GM12878 (cell line): ENCODE measurements around the gene SMOC1. TPM values are rescaled to one million over a fixed set of nuclear protein-coding genes. Genes with fewer than 3 reads are reported as not detected.
A peak's percentile ranks its signal among the peaks of the same experiment; 100 is the strongest.

Source experiments
- ATAC-seq: fragments of 200-7000 bp; cut with Tn5 transposase; 3 replicates; pipeline ENCODE4 v1.9.1; 2020; ENCODE audit warnings: mild to moderate bottlenecking, moderate library complexity
- BruUV-seq: library from RNA; stranded (reverse); fragments of 400-500 nt; replicated peaks from 2 replicates; lab custom pipeline; 2021; lab: Mats Ljungman, UMichigan
- CTCF ChIA-PET: fragments of 300-600 bp; sonication (Branson Sonifier 250); formaldehyde crosslinking; extraction: SDS; loops from one replicate; lab custom pipeline; 2021; ENCODE audit warnings: inconsistent platforms; lab: Yijun Ruan, JAX
- POLR2A ChIA-PET: fragments of 350-600 bp; formaldehyde crosslinking; extraction: SDS; loops from one replicate; lab custom pipeline; 2021; ENCODE audit warnings: inconsistent platforms; lab: Charles Lee
- RAD21 ChIA-PET: fragments of 300-600 bp; sonication (Branson Sonifier 250); formaldehyde crosslinking; loops from one replicate; lab custom pipeline; 2023; ENCODE audit warnings: antibody characterized with exemption; ENCODE audit not compliant: unreplicated experiment; lab: Charles Lee
- SMC1A ChIA-PET: fragments of 300-600 bp; sonication (Branson Sonifier 250); formaldehyde crosslinking; loops from one replicate; lab custom pipeline; 2023; ENCODE audit not compliant: unreplicated experiment, uncharacterized antibody; lab: Charles Lee
- DNase-seq: peaks from one replicate; pipeline ENCODE4 v3.0.0-alpha.2; 2011; ENCODE audit warnings: low read depth, low spot score
- FAIRE-seq: peaks from 3 replicates; lab custom pipeline; 2011; peaks lifted over from hg19 to GRCh38; lab: Jason Lieb, UNC
- H2AFZ ChIP-seq: 2 replicates; pipeline ENCODE4 v1.6.0; 2011; ENCODE audit warnings: low read depth, low read length, control low read depth; ENCODE audit not compliant: control insufficient read depth
- H3K27ac ChIP-seq: 2 replicates; pipeline ENCODE4 v1.5.1; 2011; ENCODE audit warnings: control low read depth; ENCODE audit not compliant: control insufficient read depth, insufficient read depth
- H3K27me3 ChIP-seq, 2 experiments: replicated peaks in 1 of 2; 2 replicates each; pipeline versions ENCODE4 v1.6.0 to v1.6.1; 2011; ENCODE audit warnings: low read length in 1 of 2; ENCODE audit not compliant: control insufficient read depth in 2 of 2, insufficient read depth in 2 of 2
- H3K36me3 ChIP-seq, 2 experiments: 2 replicates each; pipeline ENCODE4 v1.5.1; 2011; ENCODE audit warnings: low read length in 1 of 2; ENCODE audit not compliant: control insufficient read depth in 2 of 2, insufficient read depth in 2 of 2
- H3K4me1 ChIP-seq: 2 replicates; pipeline ENCODE4 v1.6.1; 2011; ENCODE audit warnings: mild to moderate bottlenecking, low read length, moderate library complexity, mixed read lengths; ENCODE audit not compliant: control insufficient read depth, insufficient read depth
- H3K4me2 ChIP-seq: 2 replicates; pipeline ENCODE4 v1.6.0; 2011; ENCODE audit warnings: control low read depth; ENCODE audit not compliant: control insufficient read depth, insufficient read depth
- H3K4me3 ChIP-seq: fragments of 200-600 bp; sonication (generic); 2 replicates; pipeline ENCODE4 v1.5.1; 2016
- H3K79me2 ChIP-seq: 2 replicates; pipeline ENCODE4 v1.6.0; 2011; ENCODE audit warnings: low read length; ENCODE audit not compliant: control insufficient read depth, insufficient read depth
- H3K9ac ChIP-seq: 2 replicates; pipeline ENCODE4 v1.8.0; 2011; ENCODE audit warnings: low read length, control low read depth, mixed read lengths; ENCODE audit not compliant: control insufficient read depth, insufficient read depth
- H3K9me3 ChIP-seq: replicated peaks from 3 replicates; pipeline ENCODE4 v1.5.1; 2011; ENCODE audit warnings: mild to moderate bottlenecking, low read length; ENCODE audit not compliant: control insufficient read depth, insufficient read depth
- H4K20me1 ChIP-seq: 2 replicates; pipeline ENCODE4 v1.6.0; 2011; ENCODE audit not compliant: control insufficient read depth, insufficient read depth
- CTCF ChIP-seq, 3 experiments: IDR thresholded peaks in 2 of 3; conservative IDR thresholded peaks in 1 of 3; 2 replicates each; pipeline ENCODE4 v1.5.1; 2011; ENCODE audit warnings: low read depth in 3 of 3, low read length in 3 of 3, mild to moderate bottlenecking in 3 of 3, control low read depth in 2 of 3, moderate library complexity in 2 of 3, inconsistent platforms in 1 of 3, mixed read lengths in 1 of 3; ENCODE audit not compliant: control insufficient read depth in 2 of 3, insufficient read depth in 1 of 3; ENCODE audit errors: extremely low read depth in 1 of 3
- ETV6 ChIP-seq, 2 experiments: fragments of 450-650 bp in 1 of 2; IDR thresholded peaks in 1 of 2; conservative IDR thresholded peaks in 1 of 2; 2 replicates each; pipeline ENCODE4 v1.6.1; 2014; ENCODE audit warnings: antibody characterized with exemption in 1 of 2, borderline replicate concordance in 1 of 2, low read depth in 1 of 2, mild to moderate bottlenecking in 1 of 2, moderate library complexity in 1 of 2
- JUNB ChIP-seq: IDR thresholded peaks from 2 replicates; pipeline ENCODE4 v1.6.1; 2016; ENCODE audit warnings: antibody characterized with exemption, mild to moderate bottlenecking
- RAD21 ChIP-seq: IDR thresholded peaks from 2 replicates; pipeline ENCODE4 v1.6.1; 2011; ENCODE audit warnings: mild to moderate bottlenecking, low read depth, low read length, moderate library complexity; ENCODE audit not compliant: insufficient read depth
- SMC3 ChIP-seq: IDR thresholded peaks from 2 replicates; pipeline ENCODE4 v1.6.1; 2011; ENCODE audit warnings: low read length, improper control_type of control experiment, borderline replicate concordance
- YY1 ChIP-seq: IDR thresholded peaks from 2 replicates; pipeline ENCODE4 v1.6.1; 2011; ENCODE audit warnings: low read depth, mild to moderate bottlenecking, low read length
- WGBS: methylation state at CpG from one replicate; pipeline ENCODE4 v1.1.6; 2016; ENCODE audit warnings: low lambda C conversion rate; ENCODE audit not compliant: insufficient replicate concordance, insufficient coverage; ENCODE audit errors: missing lambda C conversion rate; 5-methylcytosine and 5-hydroxymethylcytosine counted together
- in situ Hi-C: fragments of 300-500 bp; cut with MboI; formaldehyde crosslinking; loops from 9 replicates; pipeline ENCODE4 v1.14.3; 2018; ENCODE audit warnings: mixed read lengths
- intact Hi-C: fragments of 100-400 bp; cut with micrococcal nuclease; formaldehyde crosslinking; loops from one replicate; pipeline ENCODE4 v1.14.2; 2022; ENCODE audit not compliant: unreplicated experiment
- polyA plus RNA-seq, 11 experiments: library from polyadenylated mRNA; depleted of rRNA in 4 of 11; unstranded in 6 of 11; stranded (reverse) in 5 of 11; fragments of >200 nt; fragmentation: Nextera tagmentation in 4 of 11; fragmentation: Illumina TruSeq in 1 of 11; extraction: Ambion mirVana in 4 of 11; extraction: Trizol in 1 of 11; gene quantifications; 1 replicate in 1 of 11; 2 replicates in 10 of 11; pipeline versions ENCODE4 v1.2.1 to v1.2.3, GENCODE V29; 2011 to 2016; ENCODE audit warnings: inconsistent platforms in 2 of 11, missing spikeins in 2 of 11, low read depth in 1 of 11
- total RNA-seq, 4 experiments: library from RNA; depleted of rRNA in 3 of 4; stranded (reverse); fragments of >200 nt in 3 of 4; fragmentation: Illumina TruSeq in 1 of 4; extraction: Trizol in 1 of 4; gene quantifications; 2 replicates each; pipeline versions ENCODE4 v1.2.1 to v1.2.3, GENCODE V29; 2013 to 2021

SMOC1 gene
- total and polyA plus RNA-seq, 10 of the 15 experiments (the other 5 are each of a cell fraction or from before 2014, with no cell fraction given), result 0.03 to 0.26 (median 0.14) TPM; not detected in 7

- RAD21 ChIA-PET, result no interaction called here
- H3K4me3 ChIP-seq, result no peak overlapping the region
- H3K79me2 ChIP-seq, result no peaks in the 10 kb centered on the region
- peaks cover 27% of the 10 kb centered on the region for H3K4me1 ChIP-seq
- no peak overlapping the region for H3K27ac ChIP-seq
- TF ChIP-seq YY1 (peak; percentile 81), RAD21 (peak; percentile 59), ETV6 (conservative IDR thresholded peaks at IDR 0.05 in 1 of 2, IDR thresholded peaks at IDR 0.05 in 1 of 2; ENCODE audit: borderline replicate concordance in 1 of 2, low read depth in 1 of 2) (no peak), JUNB (no peak), SMC3 (peak; percentile 48; the same call in 1 of the 2 replicates), CTCF (IDR thresholded peaks at IDR 0.05 in 2 of 3, conservative IDR thresholded peaks at IDR 0.05 in 1 of 3; ENCODE audit: control insufficient read depth in 2 of 3, extremely low read depth in 1 of 3, insufficient read depth in 1 of 3, low read depth in 3 of 3, low read length in 3 of 3) (peak; percentile 50 to 90 (median 86))
- BruUV-seq, result no TSS peak
- no peaks in the 10 kb centered on the region; the same call in 2 of the 3 replicates for H3K9me3 ChIP-seq
- peak; percentile 78 for ATAC-seq
- H3K4me2 ChIP-seq, result no peak overlapping the region
- DNase-seq, result no peak
- H3K9ac ChIP-seq, result no peak overlapping the region
- 18% methylated on average over 2 of the region's 2 CpGs for WGBS
- H3K36me3 ChIP-seq, result no peaks in the 10 kb centered on the region
- no peak overlapping the region for H2AFZ ChIP-seq
- H4K20me1 ChIP-seq, result no peaks in the 10 kb centered on the region; the same call in 1 of the 2 replicates
- SMC1A ChIA-PET, result interaction anchor here (0.8 to 1.5 kb wide), 7 partner anchors 12 to 198 kb away, joined by 3 to 4 read pairs (median 4); no protein-coding TSS in a partner anchor
- CTCF ChIA-PET, result interaction anchor here (0.8 to 3.5 kb wide), 13 partner anchors 11 to 197 kb away, joined by 3 to 27 read pairs (median 4); no protein-coding TSS in a partner anchor
- no peaks in the 10 kb centered on the region for H3K27me3 ChIP-seq
- no peak for FAIRE-seq
- POLR2A ChIA-PET, result no interaction called here
- intact Hi-C loops (loop anchor here (5.0 kb wide), 2 partner anchors 136 to 281 kb away; partner anchors contain the start of gene SMOC1), in situ Hi-C loops (no loop called here)
Observed at GRCh38 chr14:70013271-70013873, 134.2 kb downstream of the SMOC1 start.
